ENCODE data around the gene INSL3.
A peak's percentile ranks its signal among the peaks of the same experiment; 100 is the strongest.

The INSL3 gene

GRCh38 chr19:17859533-17860330 lies 38.4 kb upstream of the INSL3 start, which contains the start of gene RPL18A:
Gene RPL18A (plus strand): TSS chr19:17859910. CDS start chr19:17859957, 47 bp downstream.
- TF ChIP-seq CTCF (IDR thresholded peaks at IDR 0.05; ENCODE audit: borderline replicate concordance, control extremely low read depth, extremely low read depth, insufficient read depth, missing control alignments): peak; percentile 82
- in situ Hi-C loops (cut with MboI; ENCODE audit: low sequenced_read_pairs, unreplicated experiment): loop anchor here (10.0 kb wide), 1 partner anchor 65 kb away; no protein-coding TSS in a partner anchor
- DNase-seq (ENCODE audit: low spot score): peak; percentile 98

GRCh38 chr19:17855280-17856152 lies 34.2 kb upstream of the INSL3 start:
- peak; percentile 88 for DNase-seq (ENCODE audit: low spot score)
- in situ Hi-C loops (cut with MboI; ENCODE audit: low sequenced_read_pairs, unreplicated experiment): no loop called here
- TF ChIP-seq CTCF (IDR thresholded peaks at IDR 0.05; ENCODE audit: borderline replicate concordance, control extremely low read depth, extremely low read depth, insufficient read depth, missing control alignments): peak; percentile 98

- in situ Hi-C loops (cut with MboI; ENCODE audit: low sequenced_read_pairs, unreplicated experiment): no loop called here
- TF ChIP-seq CTCF (IDR thresholded peaks at IDR 0.05; ENCODE audit: borderline replicate concordance, control extremely low read depth, extremely low read depth, insufficient read depth, missing control alignments): no peak
- DNase-seq (ENCODE audit: low spot score): no peak
Observed at GRCh38 chr19:17854061-17854460, 32.7 kb upstream of the INSL3 start.

- no peak for TF ChIP-seq CTCF (IDR thresholded peaks at IDR 0.05; ENCODE audit: borderline replicate concordance, control extremely low read depth, extremely low read depth, insufficient read depth, missing control alignments)
- in situ Hi-C loops (cut with MboI; ENCODE audit: low sequenced_read_pairs, unreplicated experiment): no loop called here
- DNase-seq (ENCODE audit: low spot score): no peak
Observed at GRCh38 chr19:17848595-17849292, 27.4 kb upstream of the INSL3 start.

GRCh38 chr19:17847538-17848366 lies 26.4 kb upstream of the INSL3 start, which contains the start of gene JAK3:
Gene JAK3 (minus strand): TSS chr19:17847982. CDS start chr19:17844417, 3,565 bp downstream.
- DNase-seq (ENCODE audit: low spot score): peak; percentile 91
- in situ Hi-C loops (cut with MboI; ENCODE audit: low sequenced_read_pairs, unreplicated experiment): no loop called here
- no peak for TF ChIP-seq CTCF (IDR thresholded peaks at IDR 0.05; ENCODE audit: borderline replicate concordance, control extremely low read depth, extremely low read depth, insufficient read depth, missing control alignments)

Data from GM13976 (cell line).